GM12878 (cell line): Measurements from ENCODE around the gene SNRPE. TPM values are rescaled to one million over a fixed set of nuclear protein-coding genes. Genes with fewer than 3 reads are reported as not detected.

Experiments
- ATAC-seq: fragments of 200-7000 bp; cut with Tn5 transposase; 3 replicates; pipeline ENCODE4 v1.9.1; 2020; ENCODE audit warnings: mild to moderate bottlenecking, moderate library complexity
- BruUV-seq: library from RNA; stranded (reverse); fragments of 400-500 nt; replicated peaks from 2 replicates; lab custom pipeline; 2021; lab: Mats Ljungman, UMichigan
- CTCF ChIA-PET: fragments of 300-600 bp; sonication (Branson Sonifier 250); formaldehyde crosslinking; extraction: SDS; loops from one replicate; lab custom pipeline; 2021; ENCODE audit warnings: inconsistent platforms; lab: Yijun Ruan, JAX
- POLR2A ChIA-PET: fragments of 350-600 bp; formaldehyde crosslinking; extraction: SDS; loops from one replicate; lab custom pipeline; 2021; ENCODE audit warnings: inconsistent platforms; lab: Charles Lee
- RAD21 ChIA-PET: fragments of 300-600 bp; sonication (Branson Sonifier 250); formaldehyde crosslinking; loops from one replicate; lab custom pipeline; 2023; ENCODE audit warnings: antibody characterized with exemption; ENCODE audit not compliant: unreplicated experiment; lab: Charles Lee
- SMC1A ChIA-PET: fragments of 300-600 bp; sonication (Branson Sonifier 250); formaldehyde crosslinking; loops from one replicate; lab custom pipeline; 2023; ENCODE audit not compliant: unreplicated experiment, uncharacterized antibody; lab: Charles Lee
- DNase-seq: peaks from one replicate; pipeline ENCODE4 v3.0.0-alpha.2; 2011; ENCODE audit warnings: low read depth, low spot score
- FAIRE-seq: peaks from 3 replicates; lab custom pipeline; 2011; peaks lifted over from hg19 to GRCh38; lab: Jason Lieb, UNC
- H2AFZ ChIP-seq: 2 replicates; pipeline ENCODE4 v1.6.0; 2011; ENCODE audit warnings: low read depth, low read length, control low read depth; ENCODE audit not compliant: control insufficient read depth
- H3K27ac ChIP-seq: 2 replicates; pipeline ENCODE4 v1.5.1; 2011; ENCODE audit warnings: control low read depth; ENCODE audit not compliant: control insufficient read depth, insufficient read depth
- H3K27me3 ChIP-seq, 2 experiments: replicated peaks in 1 of 2; 2 replicates each; pipeline versions ENCODE4 v1.6.0 to v1.6.1; 2011; ENCODE audit warnings: low read length in 1 of 2; ENCODE audit not compliant: control insufficient read depth in 2 of 2, insufficient read depth in 2 of 2
- H3K36me3 ChIP-seq, 2 experiments: 2 replicates each; pipeline ENCODE4 v1.5.1; 2011; ENCODE audit warnings: low read length in 1 of 2; ENCODE audit not compliant: control insufficient read depth in 2 of 2, insufficient read depth in 2 of 2
- H3K4me1 ChIP-seq: 2 replicates; pipeline ENCODE4 v1.6.1; 2011; ENCODE audit warnings: mild to moderate bottlenecking, low read length, moderate library complexity, mixed read lengths; ENCODE audit not compliant: control insufficient read depth, insufficient read depth
- H3K4me2 ChIP-seq: 2 replicates; pipeline ENCODE4 v1.6.0; 2011; ENCODE audit warnings: control low read depth; ENCODE audit not compliant: control insufficient read depth, insufficient read depth
- H3K4me3 ChIP-seq: fragments of 200-600 bp; sonication (generic); 2 replicates; pipeline ENCODE4 v1.5.1; 2016
- H3K79me2 ChIP-seq: 2 replicates; pipeline ENCODE4 v1.6.0; 2011; ENCODE audit warnings: low read length; ENCODE audit not compliant: control insufficient read depth, insufficient read depth
- H3K9ac ChIP-seq: 2 replicates; pipeline ENCODE4 v1.8.0; 2011; ENCODE audit warnings: low read length, control low read depth, mixed read lengths; ENCODE audit not compliant: control insufficient read depth, insufficient read depth
- H3K9me3 ChIP-seq: replicated peaks from 3 replicates; pipeline ENCODE4 v1.5.1; 2011; ENCODE audit warnings: mild to moderate bottlenecking, low read length; ENCODE audit not compliant: control insufficient read depth, insufficient read depth
- H4K20me1 ChIP-seq: 2 replicates; pipeline ENCODE4 v1.6.0; 2011; ENCODE audit not compliant: control insufficient read depth, insufficient read depth
- BHLHE40 ChIP-seq, 2 experiments: fragments of 450-650 bp in 1 of 2; IDR thresholded peaks; 2 replicates each; pipeline ENCODE4 v1.6.1; 2011 to 2017; ENCODE audit warnings: low read depth in 2 of 2, borderline replicate concordance in 1 of 2, improper control_type of control experiment in 1 of 2, low read length in 1 of 2, mild to moderate bottlenecking in 1 of 2
- BRCA1 ChIP-seq: IDR thresholded peaks from 2 replicates; pipeline ENCODE4 v1.6.1; 2011; ENCODE audit warnings: low read depth, low read length, improper control_type of control experiment
- CBX5 ChIP-seq: sonication (generic); IDR thresholded peaks from 2 replicates; pipeline ENCODE4 v1.6.1; 2016; ENCODE audit warnings: low read depth, moderate library complexity, mild to moderate bottlenecking, inconsistent platforms
- FOXM1 ChIP-seq: IDR thresholded peaks from 2 replicates; pipeline ENCODE4 v1.6.1; 2012; ENCODE audit warnings: low read depth, mild to moderate bottlenecking, inconsistent platforms, low read length, moderate library complexity
- HDAC2 ChIP-seq: fragments of 200-600 bp; sonication (generic); IDR thresholded peaks from 2 replicates; pipeline ENCODE4 v1.6.1; 2017
- HDAC6 ChIP-seq: fragments of 200-600 bp; sonication (generic); IDR thresholded peaks from one replicate; pipeline ENCODE4 v1.8.0; 2017; ENCODE audit warnings: antibody characterized with exemption; ENCODE audit not compliant: unreplicated experiment
- MEF2A ChIP-seq: IDR thresholded peaks from 2 replicates; pipeline ENCODE4 v1.6.1; 2011; ENCODE audit warnings: low read depth, mild to moderate bottlenecking, low read length, moderate library complexity; ENCODE audit not compliant: insufficient read depth
- PML ChIP-seq: IDR thresholded peaks from 2 replicates; pipeline ENCODE4 v1.6.1; 2012; ENCODE audit warnings: low read length, inconsistent platforms
- RBBP5 ChIP-seq: fragments of 200-600 bp; sonication (generic); conservative IDR thresholded peaks from 2 replicates; pipeline ENCODE4 v1.6.1; 2016
- RCOR1 ChIP-seq: conservative IDR thresholded peaks from 2 replicates; pipeline ENCODE4 v1.6.1; 2012; ENCODE audit warnings: low read depth, low read length, improper control_type of control experiment
- RFX5 ChIP-seq: IDR thresholded peaks from 2 replicates; pipeline ENCODE4 v1.6.1; 2011; ENCODE audit warnings: low read depth, low read length, improper control_type of control experiment
- SREBF1 ChIP-seq: IDR thresholded peaks from 2 replicates; pipeline ENCODE4 v1.6.1; 2012; ENCODE audit warnings: mild to moderate bottlenecking, low read length
- STAT1 ChIP-seq: fragments of 450-650 bp; conservative IDR thresholded peaks from 2 replicates; pipeline ENCODE4 v1.6.1; 2014; ENCODE audit warnings: antibody characterized with exemption, mild to moderate bottlenecking
- TAF1 ChIP-seq: IDR thresholded peaks from 2 replicates; pipeline ENCODE4 v1.6.1; 2011; ENCODE audit warnings: mild to moderate bottlenecking, low read depth, low read length, borderline replicate concordance
- TARDBP ChIP-seq: IDR thresholded peaks from 2 replicates; pipeline ENCODE4 v1.6.1; 2016; ENCODE audit warnings: borderline replicate concordance
- WRNIP1 ChIP-seq: IDR thresholded peaks from 2 replicates; pipeline ENCODE4 v1.6.1; 2011; ENCODE audit warnings: low read depth, low read length, improper control_type of control experiment, borderline replicate concordance
- WGBS: methylation state at CpG from one replicate; pipeline ENCODE4 v1.1.6; 2016; ENCODE audit warnings: low lambda C conversion rate; ENCODE audit not compliant: insufficient replicate concordance, insufficient coverage; ENCODE audit errors: missing lambda C conversion rate; 5-methylcytosine and 5-hydroxymethylcytosine counted together
- in situ Hi-C: fragments of 300-500 bp; cut with MboI; formaldehyde crosslinking; loops from 9 replicates; pipeline ENCODE4 v1.14.3; 2018; ENCODE audit warnings: mixed read lengths
- intact Hi-C: fragments of 100-400 bp; cut with micrococcal nuclease; formaldehyde crosslinking; loops from one replicate; pipeline ENCODE4 v1.14.2; 2022; ENCODE audit not compliant: unreplicated experiment
- polyA plus RNA-seq, 11 experiments: library from polyadenylated mRNA; depleted of rRNA in 4 of 11; unstranded in 6 of 11; stranded (reverse) in 5 of 11; fragments of >200 nt; fragmentation: Nextera tagmentation in 4 of 11; fragmentation: Illumina TruSeq in 1 of 11; extraction: Ambion mirVana in 4 of 11; extraction: Trizol in 1 of 11; gene quantifications; 1 replicate in 1 of 11; 2 replicates in 10 of 11; pipeline versions ENCODE4 v1.2.1 to v1.2.3, GENCODE V29; 2011 to 2016; ENCODE audit warnings: inconsistent platforms in 2 of 11, missing spikeins in 2 of 11, low read depth in 1 of 11
- total RNA-seq, 4 experiments: library from RNA; depleted of rRNA in 3 of 4; stranded (reverse); fragments of >200 nt in 3 of 4; fragmentation: Illumina TruSeq in 1 of 4; extraction: Trizol in 1 of 4; gene quantifications; 2 replicates each; pipeline versions ENCODE4 v1.2.1 to v1.2.3, GENCODE V29; 2013 to 2021
- TF ChIP-seq, protein P1 (sequence below): fragments of 450-650 bp; IDR thresholded peaks from 2 replicates; pipeline ENCODE4 v1.6.1; 2016; ENCODE audit warnings: mild to moderate bottlenecking, moderate library complexity, borderline replicate concordance
- TF ChIP-seq, protein P2 (sequence below): IDR thresholded peaks from 2 replicates; pipeline ENCODE4 v1.6.1; 2012; ENCODE audit warnings: low read length, inconsistent platforms
- TF ChIP-seq, protein P3 (sequence below): fragments of 450-650 bp; IDR thresholded peaks from 2 replicates; pipeline ENCODE4 v1.6.1; 2014; ENCODE audit warnings: mild to moderate bottlenecking

SNRPE gene
- total and polyA plus RNA-seq, 10 of the 15 experiments (the other 5 are each of a cell fraction or from before 2014, with no cell fraction given), result 109 to 1,384 (median 316) TPM

DNA sequence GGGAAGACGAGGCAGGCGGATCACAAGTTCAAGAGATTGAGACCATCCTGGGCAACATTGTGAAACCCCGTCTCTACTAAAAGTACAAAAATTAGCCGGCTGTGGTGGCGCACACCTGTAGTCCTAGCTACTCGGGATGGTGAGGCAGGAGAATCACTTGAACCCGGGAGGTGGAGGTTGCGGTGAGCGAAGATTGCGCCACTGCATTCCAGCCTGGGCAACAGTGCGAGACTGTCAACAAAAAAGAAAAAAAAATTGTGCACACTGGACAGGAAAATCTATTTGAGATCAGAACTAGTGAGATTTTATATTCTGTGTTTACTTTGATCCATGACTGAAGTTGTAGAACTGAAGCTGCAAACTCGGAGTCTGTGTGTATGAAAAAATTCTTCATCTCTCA lies 40.2 kb downstream of the SNRPE start:
- H3K9me3 ChIP-seq, result no peaks in the 10 kb centered on the region
- H3K79me2 ChIP-seq, result no peaks in the 10 kb centered on the region
- in situ Hi-C loops, result no loop called here
- no peak for DNase-seq
- ChIA-PET POLR2A (no interaction called here), RAD21 (no interaction called here), SMC1A (no interaction called here), CTCF (interaction anchor here (1.0 kb wide), 1 partner anchor 21 kb away, joined by 3 read pairs; no protein-coding TSS in a partner anchor)
- no peak overlapping the region for H2AFZ ChIP-seq
- no peak overlapping the region for H3K27ac ChIP-seq
- H3K4me2 ChIP-seq, result no peak overlapping the region
- intact Hi-C loops, result no loop called here
- no peak for FAIRE-seq
- no peaks in the 10 kb centered on the region for H3K36me3 ChIP-seq
- H3K9ac ChIP-seq, result no peak overlapping the region
- H3K4me1 ChIP-seq, result no peaks in the 10 kb centered on the region
- no peaks in the 10 kb centered on the region for H4K20me1 ChIP-seq
- 75% methylated on average over 11 of the region's 12 CpGs for WGBS
- H3K27me3 ChIP-seq, result no peaks in the 10 kb centered on the region
- no peak for TF ChIP-seq HDAC6
- TF ChIP-seq STAT1, result no peak
- TF ChIP-seq TARDBP, result no peak
- TF ChIP-seq CBX5, result no peak
- TF ChIP-seq BRCA1, result no peak
- TF ChIP-seq WRNIP1, result no peak
- TF ChIP-seq, protein P1, sequence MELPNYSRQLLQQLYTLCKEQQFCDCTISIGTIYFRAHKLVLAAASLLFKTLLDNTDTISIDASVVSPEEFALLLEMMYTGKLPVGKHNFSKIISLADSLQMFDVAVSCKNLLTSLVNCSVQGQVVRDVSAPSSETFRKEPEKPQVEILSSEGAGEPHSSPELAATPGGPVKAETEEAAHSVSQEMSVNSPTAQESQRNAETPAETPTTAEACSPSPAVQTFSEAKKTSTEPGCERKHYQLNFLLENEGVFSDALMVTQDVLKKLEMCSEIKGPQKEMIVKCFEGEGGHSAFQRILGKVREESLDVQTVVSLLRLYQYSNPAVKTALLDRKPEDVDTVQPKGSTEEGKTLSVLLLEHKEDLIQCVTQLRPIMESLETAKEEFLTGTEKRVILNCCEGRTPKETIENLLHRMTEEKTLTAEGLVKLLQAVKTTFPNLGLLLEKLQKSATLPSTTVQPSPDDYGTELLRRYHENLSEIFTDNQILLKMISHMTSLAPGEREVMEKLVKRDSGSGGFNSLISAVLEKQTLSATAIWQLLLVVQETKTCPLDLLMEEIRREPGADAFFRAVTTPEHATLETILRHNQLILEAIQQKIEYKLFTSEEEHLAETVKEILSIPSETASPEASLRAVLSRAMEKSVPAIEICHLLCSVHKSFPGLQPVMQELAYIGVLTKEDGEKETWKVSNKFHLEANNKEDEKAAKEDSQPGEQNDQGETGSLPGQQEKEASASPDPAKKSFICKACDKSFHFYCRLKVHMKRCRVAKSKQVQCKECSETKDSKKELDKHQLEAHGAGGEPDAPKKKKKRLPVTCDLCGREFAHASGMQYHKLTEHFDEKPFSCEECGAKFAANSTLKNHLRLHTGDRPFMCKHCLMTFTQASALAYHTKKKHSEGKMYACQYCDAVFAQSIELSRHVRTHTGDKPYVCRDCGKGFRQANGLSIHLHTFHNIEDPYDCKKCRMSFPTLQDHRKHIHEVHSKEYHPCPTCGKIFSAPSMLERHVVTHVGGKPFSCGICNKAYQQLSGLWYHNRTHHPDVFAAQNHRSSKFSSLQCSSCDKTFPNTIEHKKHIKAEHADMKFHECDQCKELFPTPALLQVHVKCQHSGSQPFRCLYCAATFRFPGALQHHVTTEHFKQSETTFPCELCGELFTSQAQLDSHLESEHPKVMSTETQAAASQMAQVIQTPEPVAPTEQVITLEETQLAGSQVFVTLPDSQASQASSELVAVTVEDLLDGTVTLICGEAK, result no peak
- TF ChIP-seq TAF1, result no peak
- TF ChIP-seq, protein P2, sequence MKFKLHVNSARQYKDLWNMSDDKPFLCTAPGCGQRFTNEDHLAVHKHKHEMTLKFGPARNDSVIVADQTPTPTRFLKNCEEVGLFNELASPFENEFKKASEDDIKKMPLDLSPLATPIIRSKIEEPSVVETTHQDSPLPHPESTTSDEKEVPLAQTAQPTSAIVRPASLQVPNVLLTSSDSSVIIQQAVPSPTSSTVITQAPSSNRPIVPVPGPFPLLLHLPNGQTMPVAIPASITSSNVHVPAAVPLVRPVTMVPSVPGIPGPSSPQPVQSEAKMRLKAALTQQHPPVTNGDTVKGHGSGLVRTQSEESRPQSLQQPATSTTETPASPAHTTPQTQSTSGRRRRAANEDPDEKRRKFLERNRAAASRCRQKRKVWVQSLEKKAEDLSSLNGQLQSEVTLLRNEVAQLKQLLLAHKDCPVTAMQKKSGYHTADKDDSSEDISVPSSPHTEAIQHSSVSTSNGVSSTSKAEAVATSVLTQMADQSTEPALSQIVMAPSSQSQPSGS, result no peak
- TF ChIP-seq RBBP5, result no peak
- no peak for TF ChIP-seq FOXM1
- TF ChIP-seq RCOR1, result no peak
- no peak for TF ChIP-seq HDAC2
- no peak for TF ChIP-seq MEF2A
- no peak for TF ChIP-seq RFX5
- no peak for TF ChIP-seq SREBF1
- TF ChIP-seq, protein P3, sequence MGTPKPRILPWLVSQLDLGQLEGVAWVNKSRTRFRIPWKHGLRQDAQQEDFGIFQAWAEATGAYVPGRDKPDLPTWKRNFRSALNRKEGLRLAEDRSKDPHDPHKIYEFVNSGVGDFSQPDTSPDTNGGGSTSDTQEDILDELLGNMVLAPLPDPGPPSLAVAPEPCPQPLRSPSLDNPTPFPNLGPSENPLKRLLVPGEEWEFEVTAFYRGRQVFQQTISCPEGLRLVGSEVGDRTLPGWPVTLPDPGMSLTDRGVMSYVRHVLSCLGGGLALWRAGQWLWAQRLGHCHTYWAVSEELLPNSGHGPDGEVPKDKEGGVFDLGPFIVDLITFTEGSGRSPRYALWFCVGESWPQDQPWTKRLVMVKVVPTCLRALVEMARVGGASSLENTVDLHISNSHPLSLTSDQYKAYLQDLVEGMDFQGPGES, result no peak
- TF ChIP-seq BHLHE40 (IDR thresholded peaks at IDR 0.05; ENCODE audit: borderline replicate concordance in 1 of 2, low read depth in 2 of 2, low read length in 1 of 2), result no peak
- TF ChIP-seq PML, result no peak
- BruUV-seq, result no TSS peak
- no peak for ATAC-seq
- no peak overlapping the region for H3K4me3 ChIP-seq
